Hepatic stellate cell (primary cell): ENCODE results near the gene VWA5B2.

Experiments used
- DNase-seq: peaks from one replicate; pipeline ENCODE4 v3.0.0; 2011; ENCODE audit warnings: low spot score

Gene VWA5B2

GRCh38 chr3:184223946-184224345 is 5.4 kb upstream of the VWA5B2 start:
- no peak for DNase-seq

GRCh38 chr3:184227481-184227935 is 1.9 kb upstream of the VWA5B2 start:
- peak; percentile 62 for DNase-seq

GRCh38 chr3:184228376-184229137 is 828 bp upstream of the VWA5B2 start:
- no peak for DNase-seq

DNA sequence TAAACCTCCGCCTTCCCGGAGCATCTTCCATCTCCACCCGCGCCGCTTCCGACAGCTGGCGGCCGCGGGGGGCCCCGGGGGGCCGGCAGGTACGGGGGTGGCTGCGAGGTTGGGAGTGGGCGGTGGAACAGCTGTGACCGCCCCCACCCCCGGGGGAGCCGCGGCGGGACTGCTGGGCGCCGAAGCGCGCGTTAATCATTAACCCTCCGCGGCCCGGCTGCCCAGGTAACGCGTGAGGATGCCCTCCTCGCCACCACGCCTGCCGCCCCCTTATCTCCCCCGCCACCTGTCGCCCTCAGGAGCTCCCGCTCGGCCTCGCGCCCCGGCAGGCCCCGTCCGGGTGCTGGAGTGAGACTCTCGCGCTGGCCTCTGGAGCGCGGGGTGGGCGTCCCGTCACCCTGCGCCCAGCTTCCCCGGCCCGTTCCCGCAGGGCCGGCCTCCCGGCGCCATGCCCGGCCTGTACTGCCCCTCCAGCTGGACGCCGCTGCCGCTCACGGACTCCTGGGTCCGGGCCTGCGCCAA is 757 bp downstream of the VWA5B2 start:
- no peak for DNase-seq

DNA sequence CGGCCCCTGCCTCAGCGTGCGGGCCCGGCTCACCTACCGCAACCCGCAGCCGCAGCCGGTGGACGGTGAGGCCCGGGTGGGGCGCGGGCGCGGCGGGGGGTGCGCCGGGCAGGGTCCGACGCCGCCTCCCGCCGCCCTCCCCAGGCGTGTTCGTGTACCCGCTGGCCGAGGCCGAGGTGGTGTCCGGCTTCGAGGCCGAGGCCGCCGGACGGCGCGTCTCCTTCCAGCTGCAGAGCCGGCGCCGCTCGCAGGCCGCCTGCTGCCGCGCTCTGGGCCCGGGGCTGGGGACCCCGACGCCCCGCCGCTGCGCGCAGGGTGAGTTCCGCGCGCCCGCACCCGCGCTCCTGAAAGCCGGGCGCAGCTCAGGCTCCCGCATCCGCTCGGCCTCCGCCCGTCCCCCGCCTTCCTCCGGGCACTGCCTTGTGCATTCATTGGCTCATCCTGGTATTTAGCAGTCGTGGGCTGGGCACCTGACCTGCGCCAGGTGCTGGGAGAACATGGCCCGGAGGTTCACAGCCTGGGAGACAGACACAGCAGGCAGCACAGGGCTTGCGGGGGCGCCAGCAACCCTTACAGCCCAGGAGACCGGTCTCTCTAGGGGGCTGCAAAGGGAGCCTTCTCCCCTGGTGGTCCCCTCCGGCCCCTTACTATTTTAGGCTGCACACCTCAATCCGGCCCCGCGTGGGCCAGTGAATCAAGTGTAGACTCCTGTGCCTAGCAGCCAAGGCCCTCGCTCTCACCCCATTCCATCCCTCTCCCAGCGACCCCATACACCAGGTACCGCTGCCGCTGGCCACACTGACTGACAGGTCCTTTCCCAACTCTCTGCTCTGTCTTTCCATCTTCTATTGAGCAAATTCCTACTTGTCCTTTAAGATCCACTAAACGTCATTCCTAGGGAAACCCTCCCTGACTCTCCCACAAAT is 1.5 kb downstream of the VWA5B2 start:
- no peak for DNase-seq

- no peak for DNase-seq
Measured at GRCh38 chr3:184231671-184232070, 2.3 kb downstream of the VWA5B2 start.

DNA sequence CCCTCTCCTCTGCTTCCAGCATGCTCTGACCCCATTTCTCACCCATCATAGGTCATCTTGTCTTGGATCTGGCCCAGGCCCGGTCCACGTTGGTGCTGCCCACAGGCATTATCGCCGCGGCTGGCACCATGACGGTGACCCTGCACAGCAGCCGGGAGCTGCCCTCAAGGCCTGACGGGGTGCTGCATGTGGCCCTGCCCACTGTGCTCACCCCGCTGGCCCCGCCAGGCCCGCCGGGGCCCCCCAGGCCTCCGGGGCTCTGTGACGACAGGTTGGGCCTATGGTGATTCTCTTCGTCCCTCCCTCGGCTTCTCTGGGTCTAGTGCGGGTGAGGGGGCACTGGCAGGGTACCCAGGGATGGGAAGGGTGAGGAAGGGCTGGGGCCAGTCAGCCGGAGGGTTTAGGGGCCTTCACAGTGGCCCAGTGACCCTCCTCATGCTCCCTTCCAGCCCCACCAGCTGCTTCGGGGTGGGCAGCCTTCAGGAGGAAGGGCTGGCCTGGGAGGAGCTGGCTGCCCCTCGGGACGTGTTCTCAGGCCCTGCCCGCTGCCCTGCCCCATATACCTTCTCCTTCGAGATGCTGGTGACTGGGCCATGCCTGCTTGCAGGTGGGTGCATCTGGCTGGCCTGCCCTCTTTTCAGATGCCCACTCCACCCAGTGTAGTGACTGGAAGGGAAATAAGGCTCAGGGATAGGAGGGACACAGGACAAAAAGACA is 3.9 kb downstream of the VWA5B2 start:
- DNase-seq = no peak

DNA sequence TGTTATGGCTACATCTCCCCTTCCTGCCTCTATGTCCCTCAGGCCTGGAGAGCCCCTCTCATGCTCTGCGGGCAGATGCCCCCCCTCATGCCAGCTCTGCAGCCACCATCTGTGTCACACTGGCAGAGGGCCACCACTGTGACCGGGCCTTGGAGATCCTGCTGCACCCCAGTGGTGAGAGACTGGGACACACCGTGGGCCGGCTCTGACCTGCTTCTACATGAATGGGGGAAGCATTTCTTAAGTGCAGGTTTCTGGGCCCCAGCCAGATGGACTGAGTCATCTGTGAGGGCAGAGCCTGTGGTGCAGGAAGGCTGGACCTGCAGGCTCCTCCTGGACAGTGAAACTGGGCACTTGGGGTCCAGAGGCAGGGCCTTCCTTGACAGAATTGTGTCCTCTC is 4.8 kb downstream of the VWA5B2 start:
- peak; percentile 79 for DNase-seq

DNA sequence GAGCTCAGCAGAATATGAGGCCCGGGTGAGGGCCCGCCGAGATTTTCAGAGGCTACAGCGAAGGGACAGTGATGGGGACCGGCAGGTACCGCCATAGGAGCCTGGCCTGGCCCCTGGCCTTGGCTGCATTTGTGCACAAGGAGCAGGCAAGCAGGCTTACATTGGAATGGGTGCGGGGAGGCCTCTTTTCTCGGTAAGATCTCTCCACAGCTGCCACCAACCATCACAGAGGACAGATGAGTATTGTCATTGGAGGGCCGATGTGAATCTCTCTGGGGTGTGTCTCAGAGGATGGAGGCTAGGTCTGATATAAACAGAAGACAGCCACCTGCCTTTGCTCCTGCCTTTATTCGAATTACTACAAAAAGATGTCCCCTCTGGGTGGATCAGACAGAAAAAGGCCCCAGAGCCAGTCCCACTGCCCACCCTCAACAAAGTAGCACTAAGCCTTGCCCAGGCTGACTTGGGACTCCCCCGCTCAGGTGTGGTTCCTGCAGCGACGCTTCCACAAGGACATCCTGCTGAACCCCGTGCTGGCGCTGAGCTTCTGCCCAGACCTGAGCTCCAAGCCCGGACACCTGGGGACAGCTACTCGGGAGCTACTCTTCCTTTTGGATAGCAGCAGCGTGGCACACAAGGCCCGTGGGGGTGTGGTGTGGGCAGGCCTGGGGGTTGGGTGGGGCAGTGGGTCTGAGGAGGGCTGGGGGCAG is 5.4 kb downstream of the VWA5B2 start:
- no peak for DNase-seq

DNA sequence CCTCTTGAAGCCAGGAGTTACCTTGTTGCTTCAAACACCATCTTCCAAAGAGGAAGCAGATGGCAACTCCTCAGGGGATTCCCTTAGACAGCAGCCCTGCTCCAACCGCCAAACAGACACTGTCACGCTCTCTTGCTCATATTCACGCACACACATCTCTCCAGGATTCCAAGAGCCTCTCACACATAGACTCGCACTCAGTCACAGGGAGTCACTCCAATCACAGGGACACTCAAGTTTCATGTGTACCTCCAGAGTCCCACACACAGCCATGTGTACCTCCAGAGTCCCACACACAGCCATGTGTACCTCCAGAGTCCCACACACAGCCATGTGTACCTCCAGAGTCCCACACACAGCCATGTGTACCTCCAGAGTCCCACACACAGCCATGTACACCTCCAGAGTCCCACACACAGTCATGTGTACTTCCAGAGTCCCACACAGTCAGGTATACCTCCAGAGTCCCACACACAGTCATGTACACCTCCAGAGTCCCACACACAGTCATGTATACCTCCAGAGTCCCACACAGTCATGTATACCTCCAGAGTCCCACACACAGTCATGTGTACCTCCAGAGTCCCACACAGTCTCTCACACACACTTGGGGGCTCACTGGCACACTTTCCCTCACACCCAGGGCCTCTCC is 6.1 kb downstream of the VWA5B2 start:
- no peak for DNase-seq

DNA sequence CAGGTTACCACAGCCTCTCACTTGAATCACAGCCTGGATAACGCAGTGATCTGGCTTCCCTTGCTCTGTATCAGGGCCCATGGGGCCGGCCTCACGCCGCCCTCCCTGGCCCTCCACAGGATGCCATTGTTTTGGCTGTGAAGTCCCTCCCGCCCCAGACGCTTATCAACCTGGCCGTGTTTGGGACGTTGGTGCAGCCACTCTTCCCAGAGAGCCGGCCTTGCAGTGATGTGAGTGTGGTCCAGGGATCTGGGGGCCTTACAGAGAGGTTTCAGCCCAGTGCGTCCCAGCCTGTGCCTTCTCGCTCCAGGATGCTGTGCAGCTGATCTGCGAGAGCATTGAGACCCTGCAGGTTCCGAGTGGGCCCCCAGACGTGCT is 6.6 kb downstream of the VWA5B2 start:
- DNase-seq = no peak

DNA sequence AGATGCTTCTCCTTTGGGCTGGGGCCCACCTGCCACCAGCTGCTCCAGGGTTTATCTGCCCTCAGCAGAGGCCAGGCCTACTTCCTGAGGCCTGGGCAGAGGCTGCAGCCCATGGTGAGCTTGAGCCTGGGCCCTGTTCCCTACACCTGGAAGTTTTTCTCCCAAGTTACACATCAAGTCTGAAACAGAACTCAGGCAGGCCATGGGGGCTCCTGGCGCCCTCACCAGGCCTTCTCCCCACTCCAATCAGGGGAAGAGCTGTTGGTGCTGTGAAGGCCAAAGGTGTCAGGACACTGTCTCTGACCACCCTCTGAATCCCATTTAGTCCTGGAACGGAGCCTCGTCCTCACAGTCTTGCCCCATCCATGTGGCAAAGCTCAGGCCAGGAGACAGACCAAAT is 7.3 kb downstream of the VWA5B2 start:
- DNase-seq = no peak

- no peak for DNase-seq
Measured at GRCh38 chr3:184237211-184237610, 7.8 kb downstream of the VWA5B2 start.

- DNase-seq = no peak
Measured at GRCh38 chr3:184237807-184238206, 8.4 kb downstream of the VWA5B2 start.

DNA sequence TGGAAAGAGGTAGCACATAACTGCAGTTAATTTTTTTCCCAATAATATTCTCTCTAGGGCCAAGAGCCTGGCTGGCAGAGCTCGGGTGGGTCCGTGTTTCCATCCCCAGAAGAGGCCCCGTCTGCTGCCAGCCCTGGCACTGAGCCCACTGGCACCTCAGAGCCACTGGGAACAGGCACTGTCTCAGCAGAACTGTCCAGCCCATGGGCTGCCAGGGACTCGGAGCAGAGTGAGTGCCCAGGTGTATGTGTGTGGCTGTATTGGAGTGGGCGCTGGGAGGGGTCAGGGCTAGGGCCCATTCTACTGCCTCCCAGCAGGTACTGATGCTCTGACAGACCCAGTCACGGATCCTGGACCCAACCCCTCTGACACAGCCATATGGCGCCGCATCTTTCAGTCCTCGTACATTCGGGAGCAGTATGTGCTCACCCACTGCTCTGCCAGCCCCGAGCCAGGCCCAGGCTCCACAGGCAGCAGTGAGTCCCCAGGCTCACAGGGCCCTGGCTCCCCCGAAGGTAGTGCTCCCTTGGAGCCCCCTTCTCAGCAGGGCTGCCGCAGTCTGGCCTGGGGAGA is 8.9 kb downstream of the VWA5B2 start:
- no peak for DNase-seq

GRCh38 chr3:184239221-184239620 is 9.8 kb downstream of the VWA5B2 start:
- DNase-seq = no peak

- DNase-seq = no peak
Measured at GRCh38 chr3:184239708-184240107, 10.3 kb downstream of the VWA5B2 start.

GRCh38 chr3:184240384-184241140 is 11.2 kb downstream of the VWA5B2 start:
- no peak for DNase-seq

GRCh38 chr3:184241141-184241446 is 11.7 kb downstream of the VWA5B2 start:
- DNase-seq = no peak
